HepG2 (cell line): Measurements from ENCODE around the gene SLX4. TPM values are rescaled to one million over a fixed set of nuclear protein-coding genes. Genes with fewer than 3 reads are reported as not detected.

ENCODE experiments used
- ATAC-seq: fragments of 200-7000 bp; cut with Tn5 transposase; 3 replicates; pipeline ENCODE4 v1.9.1; 2020; ENCODE audit warnings: mild to moderate bottlenecking, moderate library complexity
- BruUV-seq: library from RNA; stranded (reverse); fragments of 400-500 nt; replicated peaks from 2 replicates; lab custom pipeline; 2021; lab: Mats Ljungman, UMichigan
- CTCF ChIA-PET: fragments of 300-600 bp; formaldehyde crosslinking; extraction: SDS; loops from one replicate; lab custom pipeline; 2021; ENCODE audit warnings: low total read pairs, inconsistent platforms, low intra/inter-chr PET ratio; lab: Yijun Ruan, JAX
- POLR2A ChIA-PET: fragments of 350-600 bp; sonication (Branson Sonifier 250); formaldehyde crosslinking; loops from one replicate; lab custom pipeline; 2020; ENCODE audit warnings: antibody characterized with exemption, inconsistent platforms; lab: Yijun Ruan, JAX
- DNase-seq: peaks from one replicate; pipeline ENCODE4 v3.0.0-alpha.2; 2015; ENCODE audit warnings: low spot score
- FAIRE-seq: peaks from 3 replicates; lab custom pipeline; 2011; peaks lifted over from hg19 to GRCh38; lab: Jason Lieb, UNC
- H2AFZ ChIP-seq: one replicate; pipeline ENCODE4 v1.6.1; 2011; ENCODE audit warnings: low read length, inconsistent platforms
- H3K27ac ChIP-seq: fragments of 300-600 bp; 3 replicates; pipeline ENCODE4 v1.8.0; 2011; ENCODE audit warnings: mixed run types, mild to moderate bottlenecking, mixed read lengths, low read length, inconsistent platforms; ENCODE audit not compliant: insufficient read depth; ENCODE audit errors: extremely low read length
- H3K27me3 ChIP-seq, 2 experiments: fragments of 200-600 bp in 1 of 2; 2 replicates in 1 of 2; 3 replicates in 1 of 2; pipeline versions ENCODE4 v1.6.0 to v1.8.0; 2011; ENCODE audit warnings: low read length in 2 of 2, mild to moderate bottlenecking in 2 of 2, moderate library complexity in 2 of 2, inconsistent platforms in 1 of 2; ENCODE audit not compliant: insufficient read depth in 2 of 2, control insufficient read depth in 1 of 2
- H3K36me3 ChIP-seq, 2 experiments: fragments of 200-600 bp in 1 of 2; replicated peaks in 1 of 2; 2 replicates in 1 of 2; 3 replicates in 1 of 2; pipeline versions ENCODE4 v1.5.1 to v1.8.0; 2011; ENCODE audit warnings: low read length in 2 of 2, inconsistent platforms in 1 of 2; ENCODE audit not compliant: insufficient read depth in 2 of 2, control insufficient read depth in 1 of 2
- H3K4me1 ChIP-seq: 2 replicates; pipeline ENCODE4 v1.5.1; 2012; ENCODE audit warnings: low read length, inconsistent platforms; ENCODE audit not compliant: insufficient read depth
- H3K4me2 ChIP-seq: 2 replicates; pipeline ENCODE4 v1.6.0; 2011; ENCODE audit warnings: low read depth, low read length, inconsistent platforms
- H3K4me3 ChIP-seq, 3 experiments: fragments of 200-600 bp in 1 of 3; sonication (generic), shearing (Covaris generic) in 1 of 3; replicated peaks in 1 of 3; 2 replicates each; pipeline ENCODE4 v1.5.1; 2011 to 2016; ENCODE audit warnings: low read length in 3 of 3, inconsistent platforms in 2 of 3, low read depth in 2 of 3, mild to moderate bottlenecking in 2 of 3, control low read depth in 1 of 3, mixed read lengths in 1 of 3; ENCODE audit not compliant: insufficient read depth in 1 of 3
- H3K79me2 ChIP-seq: one replicate; pipeline ENCODE4 v1.6.1; 2011; ENCODE audit warnings: low read length, inconsistent platforms; ENCODE audit not compliant: insufficient read depth
- H3K9ac ChIP-seq: 2 replicates; pipeline ENCODE4 v1.6.0; 2011; ENCODE audit warnings: mild to moderate bottlenecking, low read depth, low read length, inconsistent platforms; ENCODE audit not compliant: insufficient read depth
- H3K9me3 ChIP-seq: 2 replicates; pipeline ENCODE4 v1.5.1; 2012; ENCODE audit warnings: mild to moderate bottlenecking, low read length
- H4K20me1 ChIP-seq: 2 replicates; pipeline ENCODE4 v1.6.0; 2011; ENCODE audit warnings: inconsistent platforms, mild to moderate bottlenecking, low read length, moderate library complexity; ENCODE audit not compliant: insufficient read depth
- ASH2L ChIP-seq: fragments of 300-600, 200-600 bp; sonication (generic); IDR thresholded peaks from 2 replicates; pipeline ENCODE4 v1.7.0; 2017; ENCODE audit warnings: low read depth, mild to moderate bottlenecking, moderate library complexity, mixed read lengths, low read length; ENCODE audit not compliant: insufficient read length
- ELF4 ChIP-seq: sonication (generic); formaldehyde crosslinking; IDR thresholded peaks from 2 replicates; pipeline ENCODE4 v1.5.0; 2020; ENCODE audit warnings: missing genetic modification reagents, mild to moderate bottlenecking, moderate library complexity, borderline replicate concordance
- GABPA ChIP-seq, 2 experiments: IDR thresholded peaks; 2 replicates each; pipeline ENCODE4 v1.6.1; 2011 to 2016; ENCODE audit warnings: low read depth in 2 of 2, low read length in 1 of 2, missing biosample characterization in 1 of 2, missing genetic modification characterization in 1 of 2
- GLI4 ChIP-seq: sonication (generic); formaldehyde crosslinking; IDR thresholded peaks from 2 replicates; pipeline ENCODE4 v1.5.1; 2020; ENCODE audit warnings: missing genetic modification reagents, mild to moderate bottlenecking, moderate library complexity, borderline replicate concordance
- POLR2G ChIP-seq: fragments of 200-400 bp; formaldehyde crosslinking; IDR thresholded peaks from 2 replicates; pipeline ENCODE4 v1.6.1; 2018; ENCODE audit warnings: mild to moderate bottlenecking, low read depth, low read length, moderate library complexity
- RXRB ChIP-seq: IDR thresholded peaks from 2 replicates; pipeline ENCODE4 v1.6.1; 2016; ENCODE audit warnings: borderline replicate concordance, missing genetic modification reagents, missing compliant biosample characterization
- SRF ChIP-seq: IDR thresholded peaks from 2 replicates; pipeline ENCODE4 v1.6.1; 2011; ENCODE audit warnings: mild to moderate bottlenecking, low read depth, low read length, moderate library complexity
- ZBTB25 ChIP-seq: IDR thresholded peaks from 2 replicates; pipeline ENCODE4 v1.6.1; 2018; ENCODE audit warnings: missing genetic modification reagents
- ZFYVE20 ChIP-seq: sonication (generic); formaldehyde crosslinking; IDR thresholded peaks from 2 replicates; pipeline ENCODE4 v1.8.0; 2023; ENCODE audit warnings: low read depth, mild to moderate bottlenecking, moderate library complexity, missing genetic modification reagents, borderline replicate concordance
- ZNF18 ChIP-seq: sonication (generic); formaldehyde crosslinking; IDR thresholded peaks from 2 replicates; pipeline ENCODE4 v1.8.0; 2022; ENCODE audit warnings: mild to moderate bottlenecking, missing genetic modification reagents; ENCODE audit not compliant: insufficient replicate concordance
- ZNF530 ChIP-seq: sonication (generic); formaldehyde crosslinking; IDR thresholded peaks from 2 replicates; pipeline ENCODE4 v1.5.0; 2020; ENCODE audit warnings: low read depth, mild to moderate bottlenecking, missing genetic modification reagents
- ZNF576 ChIP-seq: sonication (generic); formaldehyde crosslinking; IDR thresholded peaks from 2 replicates; pipeline ENCODE4 v1.4.0; 2020; ENCODE audit warnings: mild to moderate bottlenecking, missing genetic modification reagents
- WGBS: methylation state at CpG from one replicate; pipeline ENCODE4 v1.1.6; 2017; ENCODE audit warnings: low lambda C conversion rate; 5-methylcytosine and 5-hydroxymethylcytosine counted together
- in situ Hi-C: cut with HindIII; loops from 2 replicates; pipeline ENCODE4 v1.10.0; 2017; ENCODE audit warnings: low pct_unique_long_range_greater_than_20kb; ENCODE audit not compliant: extremely low pct_ligation_motif_present
- intact Hi-C: fragments of 100-400 bp; cut with micrococcal nuclease; formaldehyde crosslinking; loops from one replicate; pipeline ENCODE4 v1.10.0; 2022; ENCODE audit not compliant: unreplicated experiment
- polyA plus RNA-seq, 8 experiments: library from polyadenylated mRNA; depleted of rRNA in 3 of 8; stranded (reverse) in 7 of 8; unstranded in 1 of 8; fragments of >200 nt; fragmentation: Illumina TruSeq in 4 of 8; extraction: Trizol in 4 of 8; gene quantifications; 2 replicates each; pipeline versions ENCODE4 v1.2.1 to v1.2.3, GENCODE V29; 2011 to 2016; ENCODE audit warnings: low read depth in 4 of 8, missing spikeins in 1 of 8, mixed read lengths in 1 of 8; ENCODE audit not compliant: insufficient read depth in 1 of 8
- total RNA-seq, 5 experiments: library from RNA; depleted of rRNA; stranded (reverse); fragments of >200 nt; fragmentation: Illumina TruSeq; extraction: Trizol; gene quantifications; 2 replicates each; pipeline ENCODE4 v1.2.3, GENCODE V29; 2016; ENCODE audit warnings: low read depth in 1 of 5
- TF ChIP-seq, protein P1 (sequence below): sonication (generic); formaldehyde crosslinking; IDR thresholded peaks from 2 replicates; pipeline ENCODE4 v1.5.0; 2020; ENCODE audit warnings: mild to moderate bottlenecking, low read depth, missing genetic modification reagents, borderline replicate concordance
- TF ChIP-seq, protein P2 (sequence below): sonication (generic); formaldehyde crosslinking; IDR thresholded peaks from 2 replicates; pipeline ENCODE4 v1.8.1; 2022; ENCODE audit warnings: mild to moderate bottlenecking, missing genetic modification reagents

SLX4 gene
- total and polyA plus RNA-seq, 2 of the 13 experiments (the other 11 are each of a cell fraction or from before 2014, with no cell fraction given) = 1.1 to 3.6 TPM

DNA sequence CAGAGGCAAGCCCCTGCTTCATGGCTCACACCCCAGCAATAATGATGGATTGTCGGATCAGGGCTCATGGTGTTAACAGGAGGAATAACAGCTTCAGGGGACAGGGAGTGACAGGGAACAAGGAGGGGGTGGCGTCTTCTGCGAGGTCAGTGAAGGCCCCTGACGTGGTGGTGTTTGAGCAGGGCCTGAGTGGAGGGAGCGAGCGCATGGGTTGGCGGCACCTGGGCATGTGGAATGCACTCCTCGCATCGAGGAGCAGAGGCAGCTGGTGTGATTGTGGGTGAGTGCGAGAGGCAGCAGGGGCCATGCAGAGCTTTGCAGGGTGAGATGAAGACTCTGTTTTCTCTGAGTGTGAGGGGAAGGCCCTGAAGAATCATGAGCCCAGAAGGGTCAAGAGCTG, 77.3 kb downstream of the SLX4 start:
- DNase-seq (no peak), ATAC-seq (no peak), FAIRE-seq (no peak)
- Histone ChIP-seq H3K4me2 (no peak overlapping the region), H3K4me3 (no peak overlapping the region), H3K9ac (no peak overlapping the region), H3K36me3 (peaks cover 9 to 43% of the 10 kb centered on the region in 2 experiments), H3K79me2 (no peaks in the 10 kb centered on the region), H3K27me3 (no peaks in the 10 kb centered on the region), H2AFZ (no peak overlapping the region), H3K9me3 (no peaks in the 10 kb centered on the region), H3K27ac (no peak overlapping the region), H4K20me1 (no peaks in the 10 kb centered on the region), H3K4me1 (no peaks in the 10 kb centered on the region)
- 96% methylated on average over 10 of the region's 10 CpGs for WGBS
- no peak for TF ChIP-seq ELF4 (CRISPR knock-in tag)
- no peak for TF ChIP-seq POLR2G
- no peak for TF ChIP-seq SRF
- no peak for TF ChIP-seq ZFYVE20
- ChIA-PET POLR2A (no interaction called here), CTCF (no interaction called here)
- BruUV-seq = no TSS peak
- in situ Hi-C loops = no loop called here
- intact Hi-C loops = no loop called here

GRCh38 chr16:3532741-3533140, 78.7 kb downstream of the SLX4 start:
- H3K9me3 ChIP-seq = no peaks in the 10 kb centered on the region
- no peak overlapping the region for H3K9ac ChIP-seq
- no TSS peak for BruUV-seq
- CTCF ChIA-PET = no interaction called here
- no peaks in the 10 kb centered on the region for H3K79me2 ChIP-seq
- FAIRE-seq = no peak
- POLR2A ChIA-PET = no interaction called here
- no peak overlapping the region for H3K27ac ChIP-seq
- 98% methylated on average over 12 of the region's 12 CpGs for WGBS
- intact Hi-C loops = no loop called here
- no peaks in the 10 kb centered on the region for H3K4me1 ChIP-seq
- no peak overlapping the region for H3K4me3 ChIP-seq
- no peaks in the 10 kb centered on the region for H3K27me3 ChIP-seq
- H4K20me1 ChIP-seq = no peaks in the 10 kb centered on the region
- no peak overlapping the region for H2AFZ ChIP-seq
- H3K4me2 ChIP-seq = no peak overlapping the region
- peaks cover 10 to 41% of the 10 kb centered on the region in 2 experiments for H3K36me3 ChIP-seq
- in situ Hi-C loops = no loop called here
- no peak for DNase-seq
- ATAC-seq = no peak
- no peak for TF ChIP-seq GLI4 (CRISPR knock-in tag)
- TF ChIP-seq ZNF18 (CRISPR knock-in tag) = no peak
- no peak for TF ChIP-seq ASH2L
- TF ChIP-seq GABPA (IDR thresholded peaks at IDR 0.05; ENCODE audit: low read depth, low read length) = no peak
- no peak for TF ChIP-seq GABPA (CRISPR knock-in tag; IDR thresholded peaks at IDR 0.05; ENCODE audit: low read depth)
- TF ChIP-seq, protein P1, sequence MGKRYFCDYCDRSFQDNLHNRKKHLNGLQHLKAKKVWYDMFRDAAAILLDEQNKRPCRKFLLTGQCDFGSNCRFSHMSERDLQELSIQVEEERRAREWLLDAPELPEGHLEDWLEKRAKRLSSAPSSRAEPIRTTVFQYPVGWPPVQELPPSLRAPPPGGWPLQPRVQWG (CRISPR knock-in tag) = no peak
- TF ChIP-seq, protein P2, sequence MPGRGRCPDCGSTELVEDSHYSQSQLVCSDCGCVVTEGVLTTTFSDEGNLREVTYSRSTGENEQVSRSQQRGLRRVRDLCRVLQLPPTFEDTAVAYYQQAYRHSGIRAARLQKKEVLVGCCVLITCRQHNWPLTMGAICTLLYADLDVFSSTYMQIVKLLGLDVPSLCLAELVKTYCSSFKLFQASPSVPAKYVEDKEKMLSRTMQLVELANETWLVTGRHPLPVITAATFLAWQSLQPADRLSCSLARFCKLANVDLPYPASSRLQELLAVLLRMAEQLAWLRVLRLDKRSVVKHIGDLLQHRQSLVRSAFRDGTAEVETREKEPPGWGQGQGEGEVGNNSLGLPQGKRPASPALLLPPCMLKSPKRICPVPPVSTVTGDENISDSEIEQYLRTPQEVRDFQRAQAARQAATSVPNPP (CRISPR knock-in tag) = no peak
- no peak for TF ChIP-seq ZBTB25
- TF ChIP-seq ZNF576 = no peak
- no peak for TF ChIP-seq RXRB (CRISPR knock-in tag)
- no peak for TF ChIP-seq ZNF530
